GM12878 (cell line): ENCODE data around the gene ACTL8. TPM values are rescaled to one million over a fixed set of nuclear protein-coding genes. Genes with fewer than 3 reads are reported as not detected.

Experiments used
- ATAC-seq: fragments of 200-7000 bp; cut with Tn5 transposase; 3 replicates; pipeline ENCODE4 v1.9.1; 2020; ENCODE audit warnings: mild to moderate bottlenecking, moderate library complexity
- BruUV-seq: library from RNA; stranded (reverse); fragments of 400-500 nt; replicated peaks from 2 replicates; lab custom pipeline; 2021; lab: Mats Ljungman, UMichigan
- CTCF ChIA-PET: fragments of 300-600 bp; sonication (Branson Sonifier 250); formaldehyde crosslinking; extraction: SDS; loops from one replicate; lab custom pipeline; 2021; ENCODE audit warnings: inconsistent platforms; lab: Yijun Ruan, JAX
- POLR2A ChIA-PET: fragments of 350-600 bp; formaldehyde crosslinking; extraction: SDS; loops from one replicate; lab custom pipeline; 2021; ENCODE audit warnings: inconsistent platforms; lab: Charles Lee
- RAD21 ChIA-PET: fragments of 300-600 bp; sonication (Branson Sonifier 250); formaldehyde crosslinking; loops from one replicate; lab custom pipeline; 2023; ENCODE audit warnings: antibody characterized with exemption; ENCODE audit not compliant: unreplicated experiment; lab: Charles Lee
- SMC1A ChIA-PET: fragments of 300-600 bp; sonication (Branson Sonifier 250); formaldehyde crosslinking; loops from one replicate; lab custom pipeline; 2023; ENCODE audit not compliant: unreplicated experiment, uncharacterized antibody; lab: Charles Lee
- DNase-seq: peaks from one replicate; pipeline ENCODE4 v3.0.0-alpha.2; 2011; ENCODE audit warnings: low read depth, low spot score
- FAIRE-seq: peaks from 3 replicates; lab custom pipeline; 2011; peaks lifted over from hg19 to GRCh38; lab: Jason Lieb, UNC
- H2AFZ ChIP-seq: 2 replicates; pipeline ENCODE4 v1.6.0; 2011; ENCODE audit warnings: low read depth, low read length, control low read depth; ENCODE audit not compliant: control insufficient read depth
- H3K27ac ChIP-seq: 2 replicates; pipeline ENCODE4 v1.5.1; 2011; ENCODE audit warnings: control low read depth; ENCODE audit not compliant: control insufficient read depth, insufficient read depth
- H3K27me3 ChIP-seq, 2 experiments: replicated peaks in 1 of 2; 2 replicates each; pipeline versions ENCODE4 v1.6.0 to v1.6.1; 2011; ENCODE audit warnings: low read length in 1 of 2; ENCODE audit not compliant: control insufficient read depth in 2 of 2, insufficient read depth in 2 of 2
- H3K36me3 ChIP-seq, 2 experiments: 2 replicates each; pipeline ENCODE4 v1.5.1; 2011; ENCODE audit warnings: low read length in 1 of 2; ENCODE audit not compliant: control insufficient read depth in 2 of 2, insufficient read depth in 2 of 2
- H3K4me1 ChIP-seq: 2 replicates; pipeline ENCODE4 v1.6.1; 2011; ENCODE audit warnings: mild to moderate bottlenecking, low read length, moderate library complexity, mixed read lengths; ENCODE audit not compliant: control insufficient read depth, insufficient read depth
- H3K4me2 ChIP-seq: 2 replicates; pipeline ENCODE4 v1.6.0; 2011; ENCODE audit warnings: control low read depth; ENCODE audit not compliant: control insufficient read depth, insufficient read depth
- H3K4me3 ChIP-seq: fragments of 200-600 bp; sonication (generic); 2 replicates; pipeline ENCODE4 v1.5.1; 2016
- H3K79me2 ChIP-seq: 2 replicates; pipeline ENCODE4 v1.6.0; 2011; ENCODE audit warnings: low read length; ENCODE audit not compliant: control insufficient read depth, insufficient read depth
- H3K9ac ChIP-seq: 2 replicates; pipeline ENCODE4 v1.8.0; 2011; ENCODE audit warnings: low read length, control low read depth, mixed read lengths; ENCODE audit not compliant: control insufficient read depth, insufficient read depth
- H3K9me3 ChIP-seq: replicated peaks from 3 replicates; pipeline ENCODE4 v1.5.1; 2011; ENCODE audit warnings: mild to moderate bottlenecking, low read length; ENCODE audit not compliant: control insufficient read depth, insufficient read depth
- H4K20me1 ChIP-seq: 2 replicates; pipeline ENCODE4 v1.6.0; 2011; ENCODE audit not compliant: control insufficient read depth, insufficient read depth
- ETV6 ChIP-seq, 2 experiments: fragments of 450-650 bp in 1 of 2; IDR thresholded peaks in 1 of 2; conservative IDR thresholded peaks in 1 of 2; 2 replicates each; pipeline ENCODE4 v1.6.1; 2014; ENCODE audit warnings: antibody characterized with exemption in 1 of 2, borderline replicate concordance in 1 of 2, low read depth in 1 of 2, mild to moderate bottlenecking in 1 of 2, moderate library complexity in 1 of 2
- EZH2 ChIP-seq: IDR thresholded peaks from 2 replicates; pipeline ENCODE4 v1.6.1; 2012; ENCODE audit warnings: low read depth, mild to moderate bottlenecking, control low read depth, inconsistent platforms, low read length, borderline replicate concordance; ENCODE audit not compliant: control insufficient read depth
- GATAD2B ChIP-seq: fragments of 450-650 bp; conservative IDR thresholded peaks from 2 replicates; pipeline ENCODE4 v1.6.1; 2017; ENCODE audit warnings: low read depth, mild to moderate bottlenecking, moderate library complexity
- MTA3 ChIP-seq: IDR thresholded peaks from 2 replicates; pipeline ENCODE4 v1.6.1; 2012; ENCODE audit warnings: low read length, inconsistent platforms, borderline replicate concordance
- PML ChIP-seq: IDR thresholded peaks from 2 replicates; pipeline ENCODE4 v1.6.1; 2012; ENCODE audit warnings: low read length, inconsistent platforms
- RB1 ChIP-seq: fragments of 450-650 bp; formaldehyde crosslinking; IDR thresholded peaks from 2 replicates; pipeline ENCODE4 v1.6.1; 2017; ENCODE audit warnings: mild to moderate bottlenecking, borderline replicate concordance
- RBBP5 ChIP-seq: fragments of 200-600 bp; sonication (generic); conservative IDR thresholded peaks from 2 replicates; pipeline ENCODE4 v1.6.1; 2016
- RCOR1 ChIP-seq: conservative IDR thresholded peaks from 2 replicates; pipeline ENCODE4 v1.6.1; 2012; ENCODE audit warnings: low read depth, low read length, improper control_type of control experiment
- SMAD1 ChIP-seq: fragments of 450-650 bp; IDR thresholded peaks from 2 replicates; pipeline ENCODE4 v1.6.1; 2018; ENCODE audit warnings: mild to moderate bottlenecking, low read depth; ENCODE audit not compliant: partially characterized antibody
- SMAD5 ChIP-seq: IDR thresholded peaks from 2 replicates; pipeline ENCODE4 v1.6.1; 2016; ENCODE audit warnings: antibody characterized with exemption, low read depth
- SUZ12 ChIP-seq: fragments of 200-600 bp; sonication (generic); IDR thresholded peaks from one replicate; pipeline ENCODE4 v1.6.1; 2018; ENCODE audit warnings: antibody characterized with exemption, mild to moderate bottlenecking; ENCODE audit not compliant: unreplicated experiment
- ZNF384 ChIP-seq: IDR thresholded peaks from 2 replicates; pipeline ENCODE4 v1.6.1; 2012; ENCODE audit warnings: low read depth, mild to moderate bottlenecking, low read length, improper control_type of control experiment, borderline replicate concordance
- WGBS: methylation state at CpG from one replicate; pipeline ENCODE4 v1.1.6; 2016; ENCODE audit warnings: low lambda C conversion rate; ENCODE audit not compliant: insufficient replicate concordance, insufficient coverage; ENCODE audit errors: missing lambda C conversion rate; 5-methylcytosine and 5-hydroxymethylcytosine counted together
- in situ Hi-C: fragments of 300-500 bp; cut with MboI; formaldehyde crosslinking; loops from 9 replicates; pipeline ENCODE4 v1.14.3; 2018; ENCODE audit warnings: mixed read lengths
- intact Hi-C: fragments of 100-400 bp; cut with micrococcal nuclease; formaldehyde crosslinking; loops from one replicate; pipeline ENCODE4 v1.14.2; 2022; ENCODE audit not compliant: unreplicated experiment
- polyA plus RNA-seq, 11 experiments: library from polyadenylated mRNA; depleted of rRNA in 4 of 11; unstranded in 6 of 11; stranded (reverse) in 5 of 11; fragments of >200 nt; fragmentation: Nextera tagmentation in 4 of 11; fragmentation: Illumina TruSeq in 1 of 11; extraction: Ambion mirVana in 4 of 11; extraction: Trizol in 1 of 11; gene quantifications; 1 replicate in 1 of 11; 2 replicates in 10 of 11; pipeline versions ENCODE4 v1.2.1 to v1.2.3, GENCODE V29; 2011 to 2016; ENCODE audit warnings: inconsistent platforms in 2 of 11, missing spikeins in 2 of 11, low read depth in 1 of 11
- total RNA-seq, 4 experiments: library from RNA; depleted of rRNA in 3 of 4; stranded (reverse); fragments of >200 nt in 3 of 4; fragmentation: Illumina TruSeq in 1 of 4; extraction: Trizol in 1 of 4; gene quantifications; 2 replicates each; pipeline versions ENCODE4 v1.2.1 to v1.2.3, GENCODE V29; 2013 to 2021
- TF ChIP-seq, protein P1 (sequence below): fragments of 450-650 bp; IDR thresholded peaks from 2 replicates; pipeline ENCODE4 v1.6.1; 2017; ENCODE audit warnings: mild to moderate bottlenecking, moderate library complexity
- TF ChIP-seq, protein P2 (sequence below): fragments of 450-650 bp; IDR thresholded peaks from 2 replicates; pipeline ENCODE4 v1.6.1; 2016; ENCODE audit warnings: mild to moderate bottlenecking
- TF ChIP-seq, protein P3 (sequence below): IDR thresholded peaks from 2 replicates; pipeline ENCODE4 v1.6.1; 2011; ENCODE audit warnings: low read depth, low read length, improper control_type of control experiment, borderline replicate concordance

Gene ACTL8
- total and polyA plus RNA-seq, 10 of the 15 experiments (the other 5 are each of a cell fraction or from before 2014, with no cell fraction given): 0.05 to 0.27 TPM; not detected in 8

DNA sequence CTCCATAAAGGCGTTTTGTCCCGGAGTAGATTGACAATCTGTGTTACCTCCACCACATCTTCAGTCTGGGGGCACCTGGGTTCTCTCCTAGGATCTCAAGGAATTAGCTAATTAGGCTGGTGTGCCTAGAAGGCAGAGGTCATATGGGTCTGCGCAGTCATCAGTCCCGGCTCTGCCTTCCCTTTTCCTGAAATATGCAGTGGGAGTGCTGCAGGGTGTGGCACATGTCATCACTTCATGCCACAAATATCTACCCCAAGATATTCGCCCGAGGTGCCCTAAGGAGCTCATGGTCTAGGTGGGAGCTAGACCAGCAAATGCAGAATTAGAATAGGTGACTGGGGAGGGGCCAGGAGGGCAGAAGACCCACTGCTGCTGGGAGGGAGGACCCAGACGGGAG lies 42.9 kb downstream of the ACTL8 start:
- RAD21 ChIA-PET: no interaction called here
- in situ Hi-C loops: no loop called here
- no TSS peak for BruUV-seq
- TF ChIP-seq SUZ12 (no peak), RBBP5 (no peak), SMAD1 (no peak), SMAD5 (no peak), EZH2 (no peak), PML (no peak), ZNF384 (no peak), ETV6 (conservative IDR thresholded peaks at IDR 0.05 in 1 of 2, IDR thresholded peaks at IDR 0.05 in 1 of 2; ENCODE audit: borderline replicate concordance in 1 of 2, low read depth in 1 of 2) (no peak), MTA3 (no peak), RCOR1 (no peak), RB1 (no peak), GATAD2B (no peak)
- TF ChIP-seq, protein P1, sequence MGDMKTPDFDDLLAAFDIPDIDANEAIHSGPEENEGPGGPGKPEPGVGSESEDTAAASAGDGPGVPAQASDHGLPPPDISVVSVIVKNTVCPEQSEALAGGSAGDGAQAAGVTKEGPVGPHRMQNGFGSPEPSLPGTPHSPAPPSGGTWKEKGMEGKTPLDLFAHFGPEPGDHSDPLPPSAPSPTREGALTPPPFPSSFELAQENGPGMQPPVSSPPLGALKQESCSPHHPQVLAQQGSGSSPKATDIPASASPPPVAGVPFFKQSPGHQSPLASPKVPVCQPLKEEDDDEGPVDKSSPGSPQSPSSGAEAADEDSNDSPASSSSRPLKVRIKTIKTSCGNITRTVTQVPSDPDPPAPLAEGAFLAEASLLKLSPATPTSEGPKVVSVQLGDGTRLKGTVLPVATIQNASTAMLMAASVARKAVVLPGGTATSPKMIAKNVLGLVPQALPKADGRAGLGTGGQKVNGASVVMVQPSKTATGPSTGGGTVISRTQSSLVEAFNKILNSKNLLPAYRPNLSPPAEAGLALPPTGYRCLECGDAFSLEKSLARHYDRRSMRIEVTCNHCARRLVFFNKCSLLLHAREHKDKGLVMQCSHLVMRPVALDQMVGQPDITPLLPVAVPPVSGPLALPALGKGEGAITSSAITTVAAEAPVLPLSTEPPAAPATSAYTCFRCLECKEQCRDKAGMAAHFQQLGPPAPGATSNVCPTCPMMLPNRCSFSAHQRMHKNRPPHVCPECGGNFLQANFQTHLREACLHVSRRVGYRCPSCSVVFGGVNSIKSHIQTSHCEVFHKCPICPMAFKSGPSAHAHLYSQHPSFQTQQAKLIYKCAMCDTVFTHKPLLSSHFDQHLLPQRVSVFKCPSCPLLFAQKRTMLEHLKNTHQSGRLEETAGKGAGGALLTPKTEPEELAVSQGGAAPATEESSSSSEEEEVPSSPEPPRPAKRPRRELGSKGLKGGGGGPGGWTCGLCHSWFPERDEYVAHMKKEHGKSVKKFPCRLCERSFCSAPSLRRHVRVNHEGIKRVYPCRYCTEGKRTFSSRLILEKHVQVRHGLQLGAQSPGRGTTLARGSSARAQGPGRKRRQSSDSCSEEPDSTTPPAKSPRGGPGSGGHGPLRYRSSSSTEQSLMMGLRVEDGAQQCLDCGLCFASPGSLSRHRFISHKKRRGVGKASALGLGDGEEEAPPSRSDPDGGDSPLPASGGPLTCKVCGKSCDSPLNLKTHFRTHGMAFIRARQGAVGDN: no peak
- TF ChIP-seq, protein P2, sequence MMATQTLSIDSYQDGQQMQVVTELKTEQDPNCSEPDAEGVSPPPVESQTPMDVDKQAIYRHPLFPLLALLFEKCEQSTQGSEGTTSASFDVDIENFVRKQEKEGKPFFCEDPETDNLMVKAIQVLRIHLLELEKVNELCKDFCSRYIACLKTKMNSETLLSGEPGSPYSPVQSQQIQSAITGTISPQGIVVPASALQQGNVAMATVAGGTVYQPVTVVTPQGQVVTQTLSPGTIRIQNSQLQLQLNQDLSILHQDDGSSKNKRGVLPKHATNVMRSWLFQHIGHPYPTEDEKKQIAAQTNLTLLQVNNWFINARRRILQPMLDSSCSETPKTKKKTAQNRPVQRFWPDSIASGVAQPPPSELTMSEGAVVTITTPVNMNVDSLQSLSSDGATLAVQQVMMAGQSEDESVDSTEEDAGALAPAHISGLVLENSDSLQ: no peak
- TF ChIP-seq, protein P3, sequence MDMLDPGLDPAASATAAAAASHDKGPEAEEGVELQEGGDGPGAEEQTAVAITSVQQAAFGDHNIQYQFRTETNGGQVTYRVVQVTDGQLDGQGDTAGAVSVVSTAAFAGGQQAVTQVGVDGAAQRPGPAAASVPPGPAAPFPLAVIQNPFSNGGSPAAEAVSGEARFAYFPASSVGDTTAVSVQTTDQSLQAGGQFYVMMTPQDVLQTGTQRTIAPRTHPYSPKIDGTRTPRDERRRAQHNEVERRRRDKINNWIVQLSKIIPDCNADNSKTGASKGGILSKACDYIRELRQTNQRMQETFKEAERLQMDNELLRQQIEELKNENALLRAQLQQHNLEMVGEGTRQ: no peak
- Histone ChIP-seq H3K79me2 (no peaks in the 10 kb centered on the region), H3K27ac (no peak overlapping the region), H2AFZ (no peak overlapping the region), H4K20me1 (no peaks in the 10 kb centered on the region), H3K4me3 (no peak overlapping the region), H3K4me1 (no peaks in the 10 kb centered on the region), H3K9me3 (no peaks in the 10 kb centered on the region; the same call in 2 of the 3 replicates), H3K4me2 (no peak overlapping the region), H3K9ac (no peak overlapping the region), H3K36me3 (no peaks in the 10 kb centered on the region), H3K27me3 (peaks cover 3 to 6% of the 10 kb centered on the region in 2 experiments; a peak in 3 of 4 replicates)
- WGBS: 27% methylated on average over 7 of the region's 7 CpGs
- SMC1A ChIA-PET: no interaction called here
- CTCF ChIA-PET: no interaction called here
- POLR2A ChIA-PET: no interaction called here
- no peak for ATAC-seq
- DNase-seq: no peak
- intact Hi-C loops: no loop called here
- no peak for FAIRE-seq
